ENCODE results near the gene RNF166.

Gene RNF166

GRCh38 chr16:88724855-88725555 lies 18.8 kb upstream of the RNF166 start:
- no peak for DNase-seq (ENCODE audit: low read depth in 3 of 3, low spot score in 1 of 3)

- DNase-seq (ENCODE audit: low read depth in 3 of 3, low spot score in 1 of 3) = no peak
Observed at GRCh38 chr16:88723911-88724310, 17.7 kb upstream of the RNF166 start.

- no peak for DNase-seq (ENCODE audit: low read depth in 3 of 3, low spot score in 1 of 3)
Observed at GRCh38 chr16:88723507-88723887, 17.3 kb upstream of the RNF166 start.

DNA sequence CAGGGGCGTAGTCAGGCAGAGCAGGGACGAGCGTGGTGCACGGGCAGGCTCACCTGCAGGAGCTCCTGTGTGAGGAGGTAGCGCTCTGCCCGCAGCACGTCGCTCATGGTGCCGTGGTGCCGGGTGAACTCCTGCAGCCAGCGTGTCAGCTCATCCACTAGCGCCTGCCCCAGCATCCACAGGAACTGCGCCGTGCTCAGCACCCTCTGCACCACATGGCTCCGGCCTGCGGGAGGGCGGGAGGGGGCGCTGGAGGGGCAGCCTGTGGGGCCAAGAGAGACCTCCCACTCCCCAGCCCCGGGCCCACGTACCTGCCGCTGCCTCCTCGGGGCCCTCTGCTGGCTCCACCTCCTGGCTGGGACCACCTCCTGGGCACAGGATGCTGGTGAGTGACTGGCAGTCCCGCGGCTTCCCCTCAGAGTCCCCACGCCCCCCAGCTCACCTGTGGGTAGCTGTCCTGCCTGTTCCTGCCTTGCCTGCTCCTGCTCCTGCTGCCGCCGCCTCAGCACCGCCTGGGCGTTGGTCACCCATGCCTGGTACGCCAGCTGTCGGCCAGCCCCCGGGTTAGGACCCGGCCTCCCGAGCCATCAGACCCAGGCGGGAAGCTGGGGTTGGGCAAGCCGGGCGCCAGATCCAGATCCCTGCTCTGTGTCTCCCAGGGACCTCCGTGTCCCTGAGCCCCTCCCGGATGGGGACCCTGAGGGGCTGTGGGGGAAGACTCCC lies 16.7 kb upstream of the RNF166 start:
- DNase-seq (ENCODE audit: low read depth in 3 of 3, low spot score in 1 of 3) = no peak

DNA sequence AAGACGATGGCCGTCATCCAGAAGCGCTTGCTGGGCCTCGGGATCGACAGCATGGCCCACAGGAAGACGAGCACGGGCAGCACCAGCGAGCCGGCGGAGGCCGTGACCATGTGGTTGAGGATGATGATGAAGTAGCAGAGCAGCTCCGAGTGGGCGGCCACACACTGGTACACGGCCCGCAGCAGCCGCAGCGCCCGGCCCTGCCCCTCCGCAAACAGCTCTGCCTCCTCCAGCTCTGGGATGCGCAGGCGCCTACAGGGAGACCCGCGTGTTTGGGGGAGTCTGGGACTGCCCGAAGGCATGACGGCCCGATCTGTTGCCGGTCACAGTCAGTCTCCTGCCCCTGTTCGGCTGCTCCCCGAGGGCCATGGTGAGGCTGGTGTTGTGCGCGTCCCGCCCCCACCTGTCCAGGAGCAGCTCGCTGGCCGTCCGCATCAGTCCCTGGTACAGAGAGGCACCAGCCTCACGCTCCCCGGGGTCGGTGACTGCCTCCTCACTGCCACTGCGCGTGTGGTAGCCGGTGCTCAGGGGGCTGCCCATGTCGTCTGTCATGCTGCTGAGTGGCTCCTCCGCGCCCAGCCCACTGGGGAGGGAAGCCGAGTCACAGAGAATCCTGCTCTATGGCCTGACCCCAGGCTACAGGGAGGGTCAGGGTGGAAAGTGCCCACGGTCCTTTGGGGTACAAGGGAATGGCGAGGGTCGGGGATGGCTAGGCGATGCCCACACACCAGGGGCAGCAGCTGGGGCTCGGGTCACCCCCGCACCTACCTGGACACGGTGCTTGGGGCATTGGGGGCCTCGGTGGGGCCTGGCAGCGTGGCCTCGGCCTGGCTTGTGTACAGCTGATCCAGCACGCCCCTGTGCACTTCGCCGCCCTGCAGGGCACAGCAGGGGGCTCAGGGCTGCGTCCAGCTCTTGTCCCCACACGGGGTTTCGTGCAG lies 15.9 kb upstream of the RNF166 start:
- no peak for DNase-seq (ENCODE audit: low read depth in 3 of 3, low spot score in 1 of 3)

- no peak for DNase-seq (ENCODE audit: low read depth in 3 of 3, low spot score in 1 of 3)
Observed at GRCh38 chr16:88721236-88721635, 15.0 kb upstream of the RNF166 start.

DNA sequence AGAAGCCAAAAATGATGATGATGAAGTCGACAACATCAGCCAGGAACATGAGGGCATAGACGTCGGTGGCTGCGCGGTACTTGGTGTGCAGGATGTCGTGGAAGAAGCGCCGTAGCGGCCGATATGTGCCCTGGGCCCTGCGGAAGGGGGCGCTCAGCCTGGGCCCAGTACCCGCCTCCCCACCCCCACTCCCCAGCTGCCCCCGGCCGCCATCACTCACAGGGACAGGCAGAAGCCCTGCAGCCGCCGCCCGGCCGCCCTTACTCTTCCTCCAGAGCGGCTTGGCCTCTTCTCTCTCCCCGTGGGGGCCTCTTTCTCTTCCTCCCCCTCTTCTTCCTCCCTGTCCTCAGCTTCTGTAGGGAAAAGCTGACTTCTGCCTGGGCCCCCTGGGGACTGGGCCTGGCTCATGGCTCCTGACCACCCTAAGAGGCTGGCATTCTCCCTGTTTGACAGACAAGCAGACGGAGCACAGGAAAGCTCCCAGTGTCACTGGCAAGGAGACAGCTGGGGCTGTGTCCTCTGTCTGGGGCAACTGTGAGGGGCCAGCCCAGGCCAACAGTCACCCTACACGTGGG lies 14.3 kb upstream of the RNF166 start:
- no peak for DNase-seq (ENCODE audit: low read depth in 3 of 3, low spot score in 1 of 3)

DNA sequence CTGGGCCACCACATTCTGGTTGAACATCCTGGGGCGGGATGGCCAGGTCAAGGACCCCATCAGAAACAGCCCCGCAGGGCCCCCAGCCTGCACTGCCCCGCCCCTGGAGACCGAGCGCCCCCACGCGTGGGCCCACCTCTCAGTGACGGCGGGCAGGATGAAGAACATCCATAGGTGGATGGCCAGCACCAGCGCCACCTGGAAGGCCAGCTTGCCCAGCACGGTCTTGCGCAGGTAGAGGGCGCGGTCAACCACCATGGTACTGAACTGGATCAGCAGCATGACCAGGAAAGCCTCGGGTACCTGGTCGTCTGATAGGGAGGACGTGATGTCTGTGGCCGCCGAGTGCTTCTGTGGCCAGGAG lies 13.7 kb upstream of the RNF166 start:
- no peak for DNase-seq (ENCODE audit: low read depth in 3 of 3, low spot score in 1 of 3)

DNA sequence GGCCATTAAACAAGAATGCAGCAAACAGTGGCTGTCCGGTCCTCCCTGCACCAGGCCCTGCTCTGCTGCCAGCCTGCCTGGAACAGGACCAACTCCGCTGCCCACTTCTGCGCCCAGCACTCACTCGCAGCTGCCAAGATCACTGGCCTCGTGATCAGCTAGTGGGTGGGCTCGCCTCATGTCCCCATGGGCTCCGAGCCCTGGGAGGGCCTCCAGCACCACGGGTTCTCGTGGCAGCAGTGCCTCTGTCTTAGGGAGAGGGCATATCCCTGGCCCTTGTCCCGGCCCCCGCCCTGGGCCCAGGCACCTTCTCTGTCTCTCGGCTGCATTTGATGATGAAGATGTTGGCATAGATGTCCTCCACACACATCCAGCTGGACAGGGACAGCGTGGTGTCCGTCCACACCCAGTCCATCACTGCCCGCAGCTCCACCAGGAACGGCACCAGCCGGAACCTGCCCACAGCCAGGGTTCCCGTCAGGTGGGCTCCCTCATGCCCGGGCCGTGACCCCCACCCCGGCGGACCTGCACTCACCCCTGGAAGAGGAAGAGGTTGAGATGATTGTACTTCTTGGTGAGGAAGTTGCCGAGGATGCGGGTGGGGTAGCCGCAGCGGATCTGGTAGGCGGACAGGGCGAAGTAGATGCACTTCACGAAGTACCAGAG lies 13.2 kb upstream of the RNF166 start:
- DNase-seq (ENCODE audit: low read depth in 3 of 3, low spot score in 1 of 3) = no peak

DNA sequence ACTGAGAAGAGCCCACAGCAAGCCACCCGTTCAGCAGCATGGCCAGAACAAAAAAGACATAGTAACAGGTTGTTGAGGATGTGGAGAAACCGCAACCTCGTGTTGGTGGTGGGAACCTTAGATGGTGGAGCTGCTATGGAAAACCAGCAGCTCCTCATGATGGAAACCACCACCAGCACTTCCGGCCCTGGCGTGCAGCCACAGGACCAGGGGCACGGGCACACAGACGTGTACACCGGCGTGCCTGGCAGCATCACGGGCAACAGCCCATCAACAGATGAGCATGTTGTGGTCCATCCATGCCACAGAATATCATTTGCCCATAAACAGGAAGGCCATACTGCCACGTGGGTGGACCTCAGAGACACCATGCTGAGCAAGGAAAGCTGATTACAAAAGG lies 12.0 kb upstream of the RNF166 start:
- DNase-seq (ENCODE audit: low read depth in 3 of 3, low spot score in 1 of 3) = no peak

DNA sequence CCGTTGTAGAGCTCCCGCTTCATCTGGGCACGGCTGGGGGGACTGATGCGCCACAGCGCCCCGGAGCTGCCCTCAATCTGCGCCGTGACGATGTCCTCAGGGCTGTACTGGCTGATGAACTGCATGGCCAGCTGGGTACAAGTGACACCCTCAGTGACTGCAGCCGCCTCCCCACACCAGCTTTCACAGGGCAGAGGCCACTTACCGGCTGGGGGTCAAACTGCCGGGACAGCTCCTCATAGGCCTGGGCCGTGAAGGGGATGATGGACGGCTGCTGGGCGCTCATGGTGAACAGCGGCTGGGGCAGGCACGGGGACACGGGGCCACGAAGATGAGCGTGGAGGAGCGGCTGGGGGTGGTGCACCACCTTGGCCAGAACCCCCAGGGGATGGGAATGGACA lies 10.4 kb upstream of the RNF166 start:
- DNase-seq (ENCODE audit: low read depth in 3 of 3, low spot score in 1 of 3) = no peak

DNA sequence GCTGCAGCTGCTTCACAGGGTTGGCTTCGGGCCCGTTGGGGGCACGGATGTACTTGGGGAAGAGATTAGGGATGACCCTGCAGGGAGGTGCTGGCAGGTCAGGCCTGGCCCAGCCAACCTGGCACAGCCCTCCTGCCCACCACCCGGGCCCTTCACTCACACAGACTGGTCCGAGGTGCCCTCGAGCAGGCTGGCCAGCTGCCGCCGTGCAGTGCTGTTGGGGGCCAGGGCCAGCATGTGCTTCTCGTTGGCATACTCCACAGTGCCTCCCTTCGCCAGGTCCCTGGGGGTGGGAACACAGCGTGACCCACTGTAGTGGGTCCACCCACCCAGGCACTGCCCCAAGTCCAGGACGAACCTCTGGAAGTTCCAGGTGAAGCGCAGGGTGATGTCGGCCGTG lies 10.0 kb upstream of the RNF166 start:
- no peak for DNase-seq (ENCODE audit: low read depth in 3 of 3, low spot score in 1 of 3)

DNA sequence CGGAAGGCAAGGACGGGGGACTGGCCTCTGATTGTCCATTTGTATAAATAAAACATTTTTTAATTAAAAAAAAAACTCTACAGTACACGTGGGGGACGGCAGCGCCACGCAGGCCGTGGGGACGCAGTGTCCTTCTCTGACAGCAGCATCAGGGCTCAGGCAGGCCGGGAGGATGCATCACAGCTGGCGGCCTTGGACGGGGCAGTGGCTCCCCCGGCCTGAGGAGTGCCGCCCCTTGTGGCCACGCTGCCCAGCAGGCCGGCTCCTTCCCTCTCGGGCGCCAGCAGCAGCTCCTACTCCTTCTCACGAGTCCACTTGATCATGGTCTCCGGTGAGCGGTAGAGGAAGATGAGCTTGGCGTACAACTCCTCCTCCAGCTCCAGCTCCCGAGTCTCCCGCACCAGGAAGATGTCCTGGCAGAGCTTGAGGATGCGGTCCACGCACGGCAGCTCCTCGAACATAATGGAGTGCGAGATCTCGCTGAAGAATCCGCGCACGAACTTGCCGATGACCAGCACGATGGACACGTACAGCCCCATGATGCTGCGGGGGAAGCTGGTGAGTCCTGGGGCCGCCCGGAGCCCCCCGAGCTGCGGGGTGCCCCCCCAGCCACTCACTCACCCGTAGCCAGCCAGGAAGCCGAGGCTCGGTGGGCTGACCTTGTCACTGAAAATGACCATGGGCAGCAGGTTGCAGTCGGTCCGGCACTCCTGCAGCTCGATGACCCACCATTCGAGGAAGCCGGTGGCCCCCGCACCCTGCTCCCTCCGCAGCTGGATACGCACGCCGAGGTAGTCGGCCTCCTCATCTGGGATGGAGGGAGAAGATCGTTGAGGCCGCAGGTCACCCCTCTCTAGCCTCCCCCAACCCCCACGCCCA lies 9.3 kb upstream of the RNF166 start:
- no peak for DNase-seq (ENCODE audit: low read depth in 3 of 3, low spot score in 1 of 3)

DNA sequence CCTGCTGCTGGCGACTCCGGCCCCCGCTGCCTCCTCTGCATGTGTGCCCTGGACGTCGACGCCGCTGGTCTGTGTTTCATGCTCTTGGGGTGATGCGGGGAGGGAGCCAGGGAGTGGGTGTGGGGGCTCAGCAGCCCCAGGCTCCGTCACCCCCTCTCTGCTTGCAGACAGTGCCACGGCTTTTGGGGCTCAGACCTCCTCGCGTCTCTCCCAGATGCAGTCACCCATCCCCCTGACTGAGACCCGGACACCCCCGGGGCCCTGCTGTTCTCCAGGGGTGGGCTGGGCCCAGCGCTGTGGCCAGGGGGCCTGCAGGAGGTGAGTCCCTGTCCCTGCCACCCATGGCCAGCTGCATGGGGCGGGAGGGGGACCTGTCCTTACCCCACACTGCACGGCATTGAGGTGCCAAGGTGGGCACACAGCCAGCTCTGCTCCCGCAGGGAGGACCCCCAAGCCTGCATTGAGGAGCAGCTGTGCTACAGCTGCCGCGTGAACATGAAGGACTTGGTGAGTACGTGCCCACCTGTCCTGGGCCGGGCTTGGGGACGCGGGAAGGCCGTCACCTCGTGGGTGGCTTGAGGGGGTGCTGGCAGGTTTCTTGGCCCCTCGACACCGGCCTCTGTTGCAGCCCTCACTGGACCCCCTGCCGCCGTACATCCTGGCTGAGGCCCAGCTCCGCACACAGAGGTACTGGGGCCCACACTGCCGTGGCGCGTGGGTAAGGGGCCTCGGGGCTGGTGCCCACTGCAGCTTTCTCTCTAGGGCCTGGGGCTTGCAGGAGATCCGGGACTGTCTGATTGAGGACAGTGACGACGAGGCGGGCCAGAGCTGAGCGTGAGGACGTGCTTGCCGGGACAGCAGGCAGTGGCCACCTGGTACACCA lies 8.5 kb upstream of the RNF166 start:
- no peak for DNase-seq (ENCODE audit: low read depth in 3 of 3, low spot score in 1 of 3)

DNA sequence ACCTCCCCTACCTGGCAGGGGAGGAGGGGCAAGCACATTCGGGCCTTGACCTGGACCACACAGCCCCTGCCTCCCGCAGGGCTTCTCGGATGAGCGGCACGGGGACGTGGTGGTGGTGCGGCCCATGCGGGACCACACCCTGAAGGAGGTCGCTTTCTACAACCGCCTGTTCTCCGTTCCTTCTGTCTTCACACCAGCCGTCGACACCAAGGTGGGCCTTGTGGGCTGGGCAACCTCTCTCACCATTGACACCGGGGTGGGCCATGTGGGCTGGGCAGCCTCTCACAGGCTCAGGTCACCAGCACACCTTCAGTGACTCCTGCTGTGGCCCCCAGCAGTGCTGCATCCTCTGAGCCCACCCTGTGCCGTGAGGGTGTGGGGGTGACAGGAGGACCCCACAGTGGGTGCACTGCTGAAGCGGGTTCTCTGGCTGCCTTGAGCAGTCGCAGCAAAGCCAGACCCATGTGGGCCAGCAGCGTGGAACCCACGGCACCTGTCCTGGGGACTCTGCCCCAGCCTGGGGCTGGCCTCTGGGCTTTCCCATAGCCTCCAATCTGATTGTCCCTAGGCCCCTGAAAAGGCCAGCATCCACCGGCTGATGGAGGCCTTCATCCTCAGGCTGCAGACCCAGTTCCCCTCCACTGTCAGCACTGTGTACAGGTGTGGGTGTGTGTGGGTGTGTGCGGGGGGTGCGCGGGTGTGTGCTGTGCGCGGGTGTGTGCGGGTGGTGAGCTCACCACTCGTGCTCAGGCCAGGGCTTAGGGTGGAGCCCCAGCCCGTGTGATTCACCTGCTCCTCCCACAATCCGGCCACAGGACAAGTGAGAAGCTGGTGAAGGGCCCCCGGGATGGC lies 7.6 kb upstream of the RNF166 start:
- no peak for DNase-seq (ENCODE audit: low read depth in 3 of 3, low spot score in 1 of 3)

- no peak for DNase-seq (ENCODE audit: low read depth in 3 of 3, low spot score in 1 of 3)
Observed at GRCh38 chr16:88713054-88713453, 6.8 kb upstream of the RNF166 start.

GRCh38 chr16:88712362-88712979 lies 6.3 kb upstream of the RNF166 start:
- no peak for DNase-seq (ENCODE audit: low read depth in 3 of 3, low spot score in 1 of 3)

All from stimulated activated CD4-positive, alpha-beta T cell treated with anti-CD3 and anti-CD28 coated beads, TNF-alpha, amount 100 ng/mL, for 1 hour (primary cell).